Measurements from ENCODE around the gene SLCO3A1. TPM values are rescaled to one million over a fixed set of nuclear protein-coding genes. Genes with fewer than 3 reads are reported as not detected.

The SLCO3A1 gene
- total and polyA plus RNA-seq, 4 donors, result 1.6 to 3.6 (median 2.4) TPM

GRCh38 chr15:91872356-91873137 is 19.0 kb downstream of the SLCO3A1 start:
- H3K4me1 ChIP-seq (ENCODE audit: control insufficient read depth in 4 of 4, insufficient read depth in 4 of 4, low read length in 3 of 4), result no peaks in the 10 kb centered on the region
- H3K27ac ChIP-seq (ENCODE audit: low read depth in 1 of 2, low read length in 2 of 2), result no peak overlapping the region
- H3K4me3 ChIP-seq (ENCODE audit: low read depth in 1 of 3, low read length in 3 of 3), result no peak overlapping the region
- no peaks in the 10 kb centered on the region for H3K9me3 ChIP-seq (ENCODE audit: control insufficient read depth in 4 of 4, low read length in 3 of 4)
- no peak overlapping the region for H3K9ac ChIP-seq (ENCODE audit: low read depth in 1 of 2, low read length in 2 of 2)
- DNase-seq (ENCODE audit: low spot score), result no peak
- no peak for TF ChIP-seq HNF4A (conservative IDR thresholded peaks at IDR 0.05)
- TF ChIP-seq EGR1 (IDR thresholded peaks at IDR 0.05; ENCODE audit: low read depth in 2 of 2), result no peak
- TF ChIP-seq ZBTB33 (IDR thresholded peaks at IDR 0.05), result no peak
- no peak for TF ChIP-seq FOXA2 (IDR thresholded peaks at IDR 0.05)
- TF ChIP-seq MAX (IDR thresholded peaks at IDR 0.05), result no peak
- TF ChIP-seq REST (IDR thresholded peaks at IDR 0.05), result no peak
- no peak for TF ChIP-seq ATF3 (IDR thresholded peaks at IDR 0.05)
- TF ChIP-seq CTCF (IDR thresholded peaks at IDR 0.05; ENCODE audit: low read depth, low read length, missing input control), result no peak
- no peak for TF ChIP-seq YY1 (IDR thresholded peaks at IDR 0.05)
- no peak for TF ChIP-seq JUND (IDR thresholded peaks at IDR 0.05)
- TF ChIP-seq RXRA (IDR thresholded peaks at IDR 0.05), result no peak
- no peak for TF ChIP-seq NR2F2 (IDR thresholded peaks at IDR 0.05)
- TF ChIP-seq TAF1 (conservative IDR thresholded peaks at IDR 0.05), result no peak
- no peak for TF ChIP-seq GABPA (IDR thresholded peaks at IDR 0.05 in 1 of 2, conservative IDR thresholded peaks at IDR 0.05 in 1 of 2)
- no peak for TF ChIP-seq HNF4G (IDR thresholded peaks at IDR 0.05)
- TF ChIP-seq SP1 (IDR thresholded peaks at IDR 0.05), result no peak
- no peaks in the 10 kb centered on the region for H3K36me3 ChIP-seq (ENCODE audit: control insufficient read depth in 4 of 4, insufficient read depth in 3 of 4, low read depth in 1 of 4, low read length in 3 of 4)
- 88% methylated on average over 15 of the region's 15 CpGs for WGBS
- no peaks in the 10 kb centered on the region for H3K27me3 ChIP-seq (ENCODE audit: control insufficient read depth in 4 of 4, insufficient read depth in 4 of 4, low read length in 3 of 4)
